NB4 (cell line): Measurements from ENCODE around the gene CNTN5.

Experiments used
- CTCF ChIP-seq: IDR thresholded peaks from one replicate; pipeline ENCODE4 v1.5.1; 2012; ENCODE audit warnings: low read depth, low read length
- MAX ChIP-seq: IDR thresholded peaks from 2 replicates; pipeline ENCODE4 v1.6.1; 2011; ENCODE audit warnings: low read depth, low read length
- POLR2A ChIP-seq: IDR thresholded peaks from 2 replicates; pipeline ENCODE4 v1.6.1; 2011; ENCODE audit warnings: mild to moderate bottlenecking; ENCODE audit not compliant: insufficient read length; ENCODE audit errors: extremely low read depth

- no peak for TF ChIP-seq CTCF
- no peak for TF ChIP-seq POLR2A
- TF ChIP-seq MAX: no peak
These were observed 1227.0 kb downstream of the CNTN5 start for GRCh38 chr11:100247704-100248103.
